Measurements from ENCODE around the gene RHEB.

DNA sequence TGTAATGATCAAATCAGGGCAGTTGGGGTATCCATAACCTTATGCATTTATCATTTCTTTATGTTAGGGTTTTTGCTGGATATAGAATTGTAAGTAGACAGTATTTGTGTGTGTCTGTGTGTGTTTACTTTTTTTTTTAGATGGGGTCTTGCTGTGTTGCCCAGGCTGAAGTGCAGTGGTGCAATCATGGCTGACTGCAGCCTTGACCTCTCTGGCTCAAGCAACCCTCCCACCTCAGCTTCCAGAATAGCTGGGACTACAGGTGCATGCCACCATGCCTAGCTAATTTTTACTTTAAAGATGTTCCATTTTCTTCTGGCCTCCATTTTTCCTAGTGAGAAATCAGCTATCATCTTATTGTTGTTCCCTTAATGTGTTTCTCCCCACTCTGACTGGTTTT, 10.1 kb upstream of the RHEB start:
- no peak for TF ChIP-seq CTCF (IDR thresholded peaks at IDR 0.05)
- no peak for TF ChIP-seq EZH2 (IDR thresholded peaks at IDR 0.05)
- no peak for TF ChIP-seq EZH2phosphoT487 (IDR thresholded peaks at IDR 0.05)
